IPS-15b (cell line): ENCODE data around the gene MKS1.

ENCODE experiments used
- H3K27me3 ChIP-seq: one replicate; pipeline ENCODE4 v1.6.1; 2013; ENCODE audit warnings: low read length; ENCODE audit not compliant: control insufficient read depth, insufficient read depth
- H3K36me3 ChIP-seq: one replicate; pipeline ENCODE4 v1.6.1; 2013; ENCODE audit warnings: low read length; ENCODE audit not compliant: control insufficient read depth, insufficient read depth
- H3K4me1 ChIP-seq: one replicate; pipeline ENCODE4 v1.6.1; 2013; ENCODE audit warnings: mild to moderate bottlenecking, low read length; ENCODE audit not compliant: control insufficient read depth, insufficient read depth
- H3K4me3 ChIP-seq: one replicate; pipeline ENCODE4 v1.5.1; 2013; ENCODE audit warnings: low read depth, low read length
- H3K9ac ChIP-seq: one replicate; pipeline ENCODE4 v1.6.1; 2013; ENCODE audit warnings: low read depth, mild to moderate bottlenecking, low read length
- H3K9me3 ChIP-seq: one replicate; pipeline ENCODE4 v1.6.1; 2013; ENCODE audit warnings: mild to moderate bottlenecking, low read length; ENCODE audit not compliant: control insufficient read depth, insufficient read depth

The MKS1 gene

GRCh38 chr17:58219789-58220183 lies 731 bp upstream of the MKS1 start:
- Histone ChIP-seq H3K27me3 (peaks cover 8% of the 10 kb centered on the region), H3K9me3 (no peaks in the 10 kb centered on the region), H3K9ac (no peak overlapping the region), H3K36me3 (no peaks in the 10 kb centered on the region), H3K4me3 (peak overlapping the region; percentile 93), H3K4me1 (no peaks in the 10 kb centered on the region)

- no peak overlapping the region for H3K4me3 ChIP-seq
- no peak overlapping the region for H3K9ac ChIP-seq
- peaks cover 8% of the 10 kb centered on the region for H3K27me3 ChIP-seq
- no peaks in the 10 kb centered on the region for H3K36me3 ChIP-seq
- no peaks in the 10 kb centered on the region for H3K9me3 ChIP-seq
- H3K4me1 ChIP-seq = no peaks in the 10 kb centered on the region
Measured at GRCh38 chr17:58217766-58218165, 1.3 kb downstream of the MKS1 start.

GRCh38 chr17:58215685-58216084 lies 3.4 kb downstream of the MKS1 start:
- Histone ChIP-seq H3K4me3 (no peak overlapping the region), H3K27me3 (peaks cover 8% of the 10 kb centered on the region), H3K4me1 (no peaks in the 10 kb centered on the region), H3K36me3 (peaks cover 6% of the 10 kb centered on the region), H3K9ac (no peak overlapping the region), H3K9me3 (no peaks in the 10 kb centered on the region)

- Histone ChIP-seq H3K27me3 (no peaks in the 10 kb centered on the region), H3K4me3 (no peak overlapping the region), H3K9me3 (no peaks in the 10 kb centered on the region), H3K36me3 (peaks cover 11% of the 10 kb centered on the region), H3K9ac (no peak overlapping the region), H3K4me1 (no peaks in the 10 kb centered on the region)
Measured at GRCh38 chr17:58210922-58211321, 8.1 kb downstream of the MKS1 start.

GRCh38 chr17:58208344-58208743 lies 10.7 kb downstream of the MKS1 start:
- Histone ChIP-seq H3K4me3 (no peak overlapping the region), H3K4me1 (no peaks in the 10 kb centered on the region), H3K36me3 (peaks cover 14% of the 10 kb centered on the region), H3K9me3 (no peaks in the 10 kb centered on the region), H3K9ac (no peak overlapping the region), H3K27me3 (no peaks in the 10 kb centered on the region)

GRCh38 chr17:58207451-58207850 lies 11.6 kb downstream of the MKS1 start:
- H3K9ac ChIP-seq = no peak overlapping the region
- H3K36me3 ChIP-seq = peaks cover 13% of the 10 kb centered on the region
- no peaks in the 10 kb centered on the region for H3K4me1 ChIP-seq
- no peak overlapping the region for H3K4me3 ChIP-seq
- no peaks in the 10 kb centered on the region for H3K27me3 ChIP-seq
- no peaks in the 10 kb centered on the region for H3K9me3 ChIP-seq

GRCh38 chr17:58205936-58206335 lies 13.1 kb downstream of the MKS1 start:
- peaks cover 8% of the 10 kb centered on the region for H3K36me3 ChIP-seq
- no peak overlapping the region for H3K4me3 ChIP-seq
- H3K4me1 ChIP-seq = no peaks in the 10 kb centered on the region

GRCh38 chr17:58204796-58205195 lies 14.3 kb downstream of the MKS1 start:
- Histone ChIP-seq H3K4me3 (no peak overlapping the region), H3K9me3 (no peaks in the 10 kb centered on the region), H3K36me3 (peaks cover 8% of the 10 kb centered on the region), H3K4me1 (no peaks in the 10 kb centered on the region), H3K27me3 (peaks cover 7% of the 10 kb centered on the region), H3K9ac (no peak overlapping the region)

More at GRCh38 chr17:58205936-58206335, 13.1 kb downstream of the MKS1 start:
- no peaks in the 10 kb centered on the region for H3K9me3 ChIP-seq
- no peak overlapping the region for H3K9ac ChIP-seq
- peaks cover under 1% of the 10 kb centered on the region for H3K27me3 ChIP-seq

GRCh38 chr17:58202859-58203258 lies 16.2 kb downstream of the MKS1 start:
- Histone ChIP-seq H3K9ac (no peak overlapping the region), H3K36me3 (peaks cover 3% of the 10 kb centered on the region), H3K9me3 (no peaks in the 10 kb centered on the region), H3K4me3 (no peak overlapping the region), H3K4me1 (no peaks in the 10 kb centered on the region), H3K27me3 (peaks cover 10% of the 10 kb centered on the region)

- no peaks in the 10 kb centered on the region for H3K9me3 ChIP-seq
- peaks cover 2% of the 10 kb centered on the region for H3K36me3 ChIP-seq
- no peak overlapping the region for H3K9ac ChIP-seq
- no peak overlapping the region for H3K4me3 ChIP-seq
- peaks cover 13% of the 10 kb centered on the region for H3K27me3 ChIP-seq
- no peaks in the 10 kb centered on the region for H3K4me1 ChIP-seq
Measured at GRCh38 chr17:58200024-58200633, 18.9 kb downstream of the MKS1 start.

GRCh38 chr17:58196610-58197009 lies 22.4 kb downstream of the MKS1 start:
- Histone ChIP-seq H3K9me3 (no peaks in the 10 kb centered on the region), H3K27me3 (peaks cover 13% of the 10 kb centered on the region), H3K4me1 (no peaks in the 10 kb centered on the region), H3K36me3 (no peaks in the 10 kb centered on the region), H3K4me3 (no peak overlapping the region), H3K9ac (no peak overlapping the region)

- H3K36me3 ChIP-seq = no peaks in the 10 kb centered on the region
- H3K9me3 ChIP-seq = no peaks in the 10 kb centered on the region
- H3K9ac ChIP-seq = no peak overlapping the region
- no peaks in the 10 kb centered on the region for H3K4me1 ChIP-seq
- peaks cover 11% of the 10 kb centered on the region for H3K27me3 ChIP-seq
- H3K4me3 ChIP-seq = no peak overlapping the region
Measured at GRCh38 chr17:58195518-58196123, 23.4 kb downstream of the MKS1 start.
